ENCODE results near the gene NMRK2.
"Not testable (repeated sequence)": the region's sequence is repeated elsewhere in the genome, so short reads cannot be mapped to it uniquely, and the experiment has no call there.

Gene NMRK2

DNA sequence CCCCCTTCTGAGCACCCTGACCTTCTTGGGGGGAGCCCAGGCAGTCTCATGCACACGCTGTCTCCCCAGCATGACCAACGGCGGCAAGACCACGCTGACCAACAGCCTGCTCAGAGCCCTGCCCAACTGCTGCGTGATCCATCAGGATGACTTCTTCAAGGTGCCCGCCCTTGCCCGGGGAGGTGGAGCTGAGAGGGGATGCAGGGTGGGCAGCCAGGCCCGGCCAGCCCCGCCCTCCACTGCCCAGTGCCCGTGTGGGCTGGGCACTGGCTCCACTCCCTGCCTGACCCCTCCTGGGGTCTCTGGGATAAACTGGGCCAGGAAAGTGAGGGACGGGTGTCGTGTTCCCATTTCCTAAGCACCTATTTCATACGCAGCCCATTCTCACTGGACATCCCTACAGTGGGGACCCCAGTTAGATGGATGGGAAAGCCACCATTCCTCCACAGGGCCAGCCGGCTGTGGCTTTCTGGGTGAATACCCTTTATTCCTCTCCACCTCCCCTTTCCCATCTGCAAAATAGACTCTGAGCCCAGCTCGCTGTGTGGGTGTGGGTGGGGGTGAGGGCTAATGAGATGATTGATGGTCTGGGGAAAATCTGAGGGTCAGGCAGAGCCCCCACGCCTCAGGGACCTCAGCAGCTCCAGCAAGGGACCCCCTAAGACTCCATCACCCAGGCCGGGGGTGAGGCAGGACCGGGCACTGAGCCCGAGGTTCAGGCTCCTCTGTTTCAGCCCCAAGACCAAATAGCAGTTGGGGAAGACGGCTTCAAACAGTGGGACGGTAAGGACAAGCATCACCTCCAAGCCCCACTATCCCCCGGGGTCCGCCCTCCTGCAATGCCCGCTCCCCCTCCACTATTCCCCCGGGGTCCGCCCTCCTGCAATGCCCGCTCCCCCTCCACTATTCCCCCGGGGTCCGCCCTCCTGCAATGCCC, 3.9 kb downstream of the NMRK2 start:
- POLR2A ChIA-PET, result no interaction called here
- TF ChIP-seq, protein P1, sequence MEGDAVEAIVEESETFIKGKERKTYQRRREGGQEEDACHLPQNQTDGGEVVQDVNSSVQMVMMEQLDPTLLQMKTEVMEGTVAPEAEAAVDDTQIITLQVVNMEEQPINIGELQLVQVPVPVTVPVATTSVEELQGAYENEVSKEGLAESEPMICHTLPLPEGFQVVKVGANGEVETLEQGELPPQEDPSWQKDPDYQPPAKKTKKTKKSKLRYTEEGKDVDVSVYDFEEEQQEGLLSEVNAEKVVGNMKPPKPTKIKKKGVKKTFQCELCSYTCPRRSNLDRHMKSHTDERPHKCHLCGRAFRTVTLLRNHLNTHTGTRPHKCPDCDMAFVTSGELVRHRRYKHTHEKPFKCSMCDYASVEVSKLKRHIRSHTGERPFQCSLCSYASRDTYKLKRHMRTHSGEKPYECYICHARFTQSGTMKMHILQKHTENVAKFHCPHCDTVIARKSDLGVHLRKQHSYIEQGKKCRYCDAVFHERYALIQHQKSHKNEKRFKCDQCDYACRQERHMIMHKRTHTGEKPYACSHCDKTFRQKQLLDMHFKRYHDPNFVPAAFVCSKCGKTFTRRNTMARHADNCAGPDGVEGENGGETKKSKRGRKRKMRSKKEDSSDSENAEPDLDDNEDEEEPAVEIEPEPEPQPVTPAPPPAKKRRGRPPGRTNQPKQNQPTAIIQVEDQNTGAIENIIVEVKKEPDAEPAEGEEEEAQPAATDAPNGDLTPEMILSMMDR (IDR thresholded peaks at IDR 0.05; ENCODE audit: control extremely low read depth, extremely low read depth, low read depth, missing control alignments), result no peak

DNA sequence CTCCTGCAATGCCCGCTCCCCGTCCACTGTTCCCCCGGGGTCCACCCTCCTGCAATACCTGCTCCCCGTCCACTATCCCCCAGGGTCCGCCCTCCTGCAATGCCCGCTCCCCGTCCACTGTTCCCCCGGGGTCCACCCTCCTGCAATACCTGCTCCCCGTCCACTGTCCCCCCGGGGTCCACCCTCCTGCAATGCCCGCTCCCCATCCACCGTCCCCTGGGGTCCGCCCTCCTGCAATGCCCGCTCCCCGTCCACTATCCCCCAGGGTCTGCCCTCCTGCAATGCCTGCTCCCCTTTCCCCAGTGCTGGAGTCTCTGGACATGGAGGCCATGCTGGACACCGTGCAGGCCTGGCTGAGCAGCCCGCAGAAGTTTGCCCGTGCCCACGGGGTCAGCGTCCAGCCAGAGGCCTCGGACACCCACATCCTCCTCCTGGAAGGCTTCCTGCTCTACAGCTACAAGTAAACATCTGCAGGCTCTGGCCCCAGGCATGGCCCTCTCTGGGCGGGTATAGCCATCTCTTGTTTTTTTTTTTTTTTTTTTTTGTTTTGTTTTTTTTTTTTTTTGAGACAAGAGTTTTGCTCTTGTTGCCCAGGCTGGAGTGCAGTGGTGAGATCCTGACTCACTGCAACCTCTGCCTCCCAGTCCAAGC, 5.6 kb downstream of the NMRK2 start:
- CTCF ChIA-PET; DNase-seq (ENCODE audit: extremely low spot score): not testable (repeated sequence)
- POLR2A ChIA-PET, result interaction anchor here (0.6 kb wide), 1 partner anchor 1631 kb away, joined by 3 read pairs; no protein-coding TSS in a partner anchor

More for the DNA sequence above, 3.9 kb downstream of the NMRK2 start:
- CTCF ChIA-PET, result no interaction called here
- no peak for DNase-seq (ENCODE audit: extremely low spot score)

DNA sequence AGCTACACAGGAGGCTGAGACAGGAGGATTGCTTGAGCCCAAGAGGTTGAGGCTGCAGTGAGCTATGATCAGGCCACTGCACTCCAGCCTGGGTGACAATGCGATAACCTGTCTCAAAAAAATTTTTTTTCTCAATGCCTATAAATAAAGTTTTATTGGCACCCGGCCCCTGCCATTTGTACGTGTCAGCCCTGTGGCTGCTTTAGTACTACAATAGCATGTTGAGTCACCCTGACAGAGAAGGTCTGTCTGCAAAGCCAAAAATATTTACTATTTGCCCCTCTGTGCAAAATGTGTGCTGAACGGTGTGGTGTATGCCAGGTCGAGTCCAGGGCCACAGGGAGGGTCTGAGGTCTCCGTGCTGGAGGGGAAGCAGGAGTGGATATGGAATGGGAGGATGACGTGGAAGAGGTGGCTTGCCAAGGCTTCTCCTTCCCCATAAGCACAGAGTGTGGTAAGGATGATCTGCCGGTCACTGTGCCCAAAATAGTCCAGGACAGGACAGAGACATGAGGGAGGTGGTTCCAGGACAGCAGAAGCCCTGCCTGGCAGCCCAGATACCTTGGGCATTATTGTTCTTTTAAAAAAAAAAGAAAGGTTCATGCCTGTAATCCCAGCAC, 10.0 kb downstream of the NMRK2 start:
- DNase-seq (ENCODE audit: extremely low spot score), result no peak
- POLR2A ChIA-PET, result no interaction called here
- CTCF ChIA-PET, result interaction anchor here (1.1 kb wide), 1 partner anchor 124 kb away, joined by 3 read pairs; no protein-coding TSS in a partner anchor
- TF ChIP-seq, protein P1 (IDR thresholded peaks at IDR 0.05; ENCODE audit: control extremely low read depth, extremely low read depth, low read depth, missing control alignments), result no peak

DNA sequence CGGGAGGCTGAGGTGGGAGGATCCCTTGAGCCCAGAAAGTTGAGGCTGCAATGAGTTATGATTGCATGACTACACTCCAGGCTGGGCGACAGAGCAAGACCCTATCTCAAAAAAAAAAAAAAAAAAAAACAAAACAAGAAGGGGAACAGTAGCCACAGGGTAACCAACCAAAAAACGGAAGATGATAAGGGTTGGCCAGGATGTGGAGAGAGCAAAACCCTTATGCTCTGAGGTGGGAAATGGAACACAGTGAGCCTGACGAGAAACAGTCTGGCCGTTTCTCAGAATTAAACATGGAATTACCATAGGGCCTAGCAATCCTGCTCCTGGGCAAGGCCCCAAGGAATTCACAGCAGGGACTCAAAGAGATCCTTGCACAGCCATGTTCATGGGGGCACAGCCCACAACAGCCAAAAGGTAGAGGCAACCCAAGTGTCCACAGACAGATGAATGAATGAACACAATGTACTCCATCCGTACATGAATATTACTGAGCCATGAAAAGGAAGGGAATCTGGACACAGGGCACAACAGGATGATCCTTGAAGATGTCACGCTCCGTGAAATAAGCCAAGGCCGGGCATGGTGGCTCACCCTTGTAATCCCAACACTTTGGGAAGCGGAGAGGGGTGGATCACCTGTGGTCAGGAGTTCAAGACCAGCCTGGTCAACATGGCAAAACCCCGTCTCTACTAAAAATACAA, 11.3 kb downstream of the NMRK2 start:
- ChIA-PET POLR2A (no interaction called here), CTCF (no interaction called here)
- no peak for DNase-seq (ENCODE audit: extremely low spot score)
- TF ChIP-seq, protein P1 (IDR thresholded peaks at IDR 0.05; ENCODE audit: control extremely low read depth, extremely low read depth, low read depth, missing control alignments), result no peak

DNA sequence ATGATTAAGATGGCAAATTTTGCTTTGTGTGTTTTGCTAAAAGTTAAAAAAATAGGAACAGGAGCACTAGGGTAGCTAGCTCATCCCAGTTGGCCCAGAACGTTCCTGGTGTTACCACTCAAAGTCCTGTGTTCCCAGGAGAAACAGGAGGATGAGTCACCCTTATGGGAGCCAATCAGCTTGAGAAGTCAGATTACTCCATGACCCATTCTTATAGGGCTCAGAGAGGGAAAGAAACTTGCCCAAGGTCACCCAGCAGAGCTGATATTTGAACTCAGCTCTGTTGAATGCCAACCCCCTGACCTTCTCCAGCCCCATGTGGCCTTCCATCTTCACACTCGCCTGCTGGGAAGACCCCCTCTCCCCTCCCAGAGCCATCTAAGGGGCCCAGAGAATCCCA, 13.0 kb downstream of the NMRK2 start:
- no peak for DNase-seq (ENCODE audit: extremely low spot score)
- ChIA-PET POLR2A (no interaction called here), CTCF (interaction anchor here (1.2 kb wide), 1 partner anchor 9 kb away, joined by 3 read pairs; no protein-coding TSS in a partner anchor)
- TF ChIP-seq, protein P1 (IDR thresholded peaks at IDR 0.05; ENCODE audit: control extremely low read depth, extremely low read depth, low read depth, missing control alignments), result no peak

DNA sequence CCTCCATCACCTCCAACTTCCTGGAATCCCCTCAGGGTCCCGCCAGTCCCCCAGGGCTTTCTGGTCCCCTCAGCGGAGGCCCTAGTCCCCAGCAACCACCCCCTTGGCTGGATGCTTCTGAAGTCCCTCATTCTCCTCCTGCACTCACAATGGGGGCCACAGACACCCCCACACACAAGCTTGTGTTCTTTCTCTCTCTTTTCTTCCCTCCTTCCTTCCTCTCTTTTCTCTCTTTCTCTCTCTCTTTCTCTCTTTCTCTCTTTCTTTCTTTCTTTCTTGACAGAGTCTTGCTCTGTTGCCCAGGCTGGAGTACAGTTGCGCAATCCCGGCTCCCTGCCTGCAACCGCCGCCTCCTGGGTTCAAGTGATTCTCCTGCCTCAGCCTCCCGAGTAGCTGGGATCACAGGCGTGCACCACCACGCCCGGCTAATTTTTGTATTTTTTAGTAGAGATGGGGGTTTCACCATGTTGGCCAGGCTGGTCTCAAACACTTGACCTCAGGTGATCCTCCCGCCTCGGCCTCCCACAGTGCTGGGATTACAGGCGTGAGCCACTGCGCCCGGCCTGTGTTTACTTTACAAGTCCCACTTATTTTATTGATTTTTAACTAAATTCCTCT, 14.6 kb downstream of the NMRK2 start:
- POLR2A ChIA-PET, result interaction anchor here (0.6 kb wide), 1 partner anchor 41 kb away, joined by 3 read pairs; no protein-coding TSS in a partner anchor
- CTCF ChIA-PET, result not testable (repeated sequence)

DNA sequence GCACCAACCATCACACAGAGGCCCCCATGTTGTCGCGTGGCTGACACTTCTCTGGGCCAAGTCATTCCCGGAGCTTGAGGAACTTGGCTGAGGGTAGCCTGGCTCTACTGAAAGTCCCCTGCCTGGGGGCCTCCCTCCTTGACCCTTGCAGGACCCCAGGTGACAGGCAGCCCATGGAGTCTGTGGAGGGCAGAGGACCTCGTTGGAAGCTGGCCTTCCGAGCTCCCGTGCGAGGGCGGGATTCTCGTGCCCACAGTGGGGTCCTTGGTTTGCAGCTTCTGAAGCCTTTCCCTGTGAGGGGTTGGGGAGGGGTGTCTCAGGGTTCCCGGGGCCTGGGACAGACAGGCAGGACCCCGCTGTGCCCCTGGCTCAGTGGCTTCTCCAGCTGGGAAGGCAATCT, 16.4 kb downstream of the NMRK2 start:
- ChIA-PET CTCF (interaction anchor here (1.6 kb wide), 1 partner anchor 11 kb away, joined by 3 read pairs; no protein-coding TSS in a partner anchor), POLR2A (no interaction called here)
- TF ChIP-seq, protein P1 (IDR thresholded peaks at IDR 0.05; ENCODE audit: control extremely low read depth, extremely low read depth, low read depth, missing control alignments), result no peak
- no peak for DNase-seq (ENCODE audit: extremely low spot score)

More for the DNA sequence above, 14.6 kb downstream of the NMRK2 start:
- not testable (repeated sequence) for DNase-seq (ENCODE audit: extremely low spot score)
